Karpas-422 (cell line): ENCODE measurements around the gene SPTLC2. TPM values are rescaled to one million over a fixed set of nuclear protein-coding genes. Genes with fewer than 3 reads are reported as not detected.
"Not testable (repeated sequence)": the region's sequence is repeated elsewhere in the genome, so short reads cannot be mapped to it uniquely, and the experiment has no call there.

Experiments used
- DNase-seq: peaks from one replicate; pipeline ENCODE4 v3.0.0-alpha.2; 2015
- H2AFZ ChIP-seq: fragments of 200-600 bp; sonication (generic); 2 replicates; pipeline ENCODE4 v1.6.1; 2014; ENCODE audit warnings: antibody characterized with exemption, low read length, mixed read lengths
- H3K27ac ChIP-seq: fragments of 200-600 bp; sonication (generic); 2 replicates; pipeline ENCODE4 v1.5.1; 2014; ENCODE audit warnings: mild to moderate bottlenecking, low read length, moderate library complexity
- H3K27me3 ChIP-seq: fragments of 200-600 bp; sonication (generic); 2 replicates; pipeline ENCODE4 v1.6.1; 2014; ENCODE audit warnings: low read length, mixed read lengths
- H3K36me3 ChIP-seq: fragments of 200-600 bp; sonication (generic); 2 replicates; pipeline ENCODE4 v1.6.1; 2014; ENCODE audit warnings: low read length, mixed read lengths; ENCODE audit not compliant: insufficient read depth
- H3K4me1 ChIP-seq: fragments of 200-600 bp; sonication (generic); 2 replicates; pipeline ENCODE4 v1.6.1; 2014; ENCODE audit warnings: mild to moderate bottlenecking, low read length, mixed read lengths
- H3K4me2 ChIP-seq: fragments of 200-600 bp; sonication (generic); 2 replicates; pipeline ENCODE4 v1.6.1; 2014; ENCODE audit warnings: low read length, low read depth, mild to moderate bottlenecking; ENCODE audit not compliant: poor library complexity, severe bottlenecking
- H3K4me3 ChIP-seq: fragments of 200-600 bp; sonication (generic); 2 replicates; pipeline ENCODE4 v1.5.1; 2014; ENCODE audit warnings: mild to moderate bottlenecking, antibody characterized with exemption, low read length, mixed read lengths
- H3K79me2 ChIP-seq: fragments of 200-600 bp; sonication (generic); 2 replicates; pipeline ENCODE4 v1.6.1; 2014; ENCODE audit warnings: mild to moderate bottlenecking, low read length, mixed read lengths
- H3K9ac ChIP-seq: fragments of 200-600 bp; sonication (generic); 2 replicates; pipeline ENCODE4 v1.6.0; 2014; ENCODE audit warnings: low read length
- H3K9me2 ChIP-seq: fragments of 200-600 bp; sonication (generic), shearing (Covaris generic); replicated peaks from 2 replicates; pipeline ENCODE4 v1.6.0; 2014; ENCODE audit warnings: mild to moderate bottlenecking, low read length, moderate library complexity; ENCODE audit not compliant: insufficient read depth
- H3K9me3 ChIP-seq: fragments of 300-700, 200-600 bp; sonication (generic); 2 replicates; pipeline ENCODE4 v1.6.1; 2014; ENCODE audit warnings: low read length, mixed read lengths
- H4K20me1 ChIP-seq: fragments of 200-600 bp; sonication (generic); 2 replicates; pipeline ENCODE4 v1.6.1; 2014; ENCODE audit warnings: mild to moderate bottlenecking, antibody characterized with exemption, low read length, low read depth; ENCODE audit not compliant: insufficient read depth
- total RNA-seq: library from RNA; depleted of rRNA; stranded (reverse); fragments of >200 nt; shearing (Covaris generic); gene quantifications from 2 replicates; pipeline ENCODE4 v1.2.3, GENCODE V29; 2014; ENCODE audit warnings: low replicate concordance

The SPTLC2 gene
- total RNA-seq, 1 experiment from 2014 or later: 97.0 TPM

GRCh38 chr14:77536951-77537350 lies 79.5 kb downstream of the SPTLC2 start:
- not testable (repeated sequence) for H3K4me2 ChIP-seq, H3K4me1 ChIP-seq, DNase-seq, H3K9me2 ChIP-seq, H3K27me3 ChIP-seq, H3K27ac ChIP-seq, H4K20me1 ChIP-seq, H2AFZ ChIP-seq, H3K9me3 ChIP-seq, H3K4me3 ChIP-seq, H3K9ac ChIP-seq
- peaks cover 52% of the 10 kb centered on the region for H3K79me2 ChIP-seq
- H3K36me3 ChIP-seq: peaks cover 40% of the 10 kb centered on the region

GRCh38 chr14:77531071-77531470 lies 85.4 kb downstream of the SPTLC2 start:
- Histone ChIP-seq H3K4me2 (no peak overlapping the region), H3K9me3 (no peaks in the 10 kb centered on the region), H3K4me1 (no peaks in the 10 kb centered on the region), H3K27me3 (no peaks in the 10 kb centered on the region), H3K9me2 (no peaks in the 10 kb centered on the region), H3K36me3 (peaks cover 23% of the 10 kb centered on the region; the same call in 1 of the 2 replicates), H3K9ac (no peak overlapping the region), H4K20me1 (no peaks in the 10 kb centered on the region), H2AFZ (no peak overlapping the region), H3K4me3 (no peak overlapping the region), H3K79me2 (peaks cover 42% of the 10 kb centered on the region), H3K27ac (no peak overlapping the region)
- no peak for DNase-seq

GRCh38 chr14:77529963-77530362 lies 86.5 kb downstream of the SPTLC2 start:
- Histone ChIP-seq H2AFZ (no peak overlapping the region), H3K27ac (no peak overlapping the region), H4K20me1 (no peaks in the 10 kb centered on the region)

GRCh38 chr14:77529213-77529612 lies 87.2 kb downstream of the SPTLC2 start:
- Histone ChIP-seq H3K4me3 (no peak overlapping the region), H3K9me2 (no peaks in the 10 kb centered on the region), H3K36me3 (peaks cover 13% of the 10 kb centered on the region; the same call in 1 of the 2 replicates), H4K20me1 (no peaks in the 10 kb centered on the region), H3K79me2 (peaks cover 41% of the 10 kb centered on the region), H3K9me3 (no peaks in the 10 kb centered on the region), H2AFZ (no peak overlapping the region), H3K4me2 (no peak overlapping the region), H3K27me3 (no peaks in the 10 kb centered on the region), H3K27ac (no peak overlapping the region), H3K9ac (no peak overlapping the region), H3K4me1 (no peaks in the 10 kb centered on the region)
- DNase-seq: no peak

More at GRCh38 chr14:77529963-77530362, 86.5 kb downstream of the SPTLC2 start:
- Histone ChIP-seq H3K4me2 (no peak overlapping the region), H3K27me3 (no peaks in the 10 kb centered on the region), H3K4me1 (no peaks in the 10 kb centered on the region), H3K36me3 (peaks cover 13% of the 10 kb centered on the region; the same call in 1 of the 2 replicates), H3K9ac (no peak overlapping the region), H3K9me3 (no peaks in the 10 kb centered on the region), H3K4me3 (no peak overlapping the region), H3K9me2 (no peaks in the 10 kb centered on the region), H3K79me2 (peaks cover 34% of the 10 kb centered on the region)
- DNase-seq: no peak

GRCh38 chr14:77528701-77529100 lies 87.7 kb downstream of the SPTLC2 start:
- H3K9me2 ChIP-seq, H3K9ac ChIP-seq, H3K4me1 ChIP-seq, H3K4me3 ChIP-seq, H3K27ac ChIP-seq, H4K20me1 ChIP-seq, H3K27me3 ChIP-seq, H3K9me3 ChIP-seq, H2AFZ ChIP-seq, H3K4me2 ChIP-seq, DNase-seq: not testable (repeated sequence)
- peaks cover 16% of the 10 kb centered on the region; the same call in 1 of the 2 replicates for H3K36me3 ChIP-seq
- peaks cover 41% of the 10 kb centered on the region for H3K79me2 ChIP-seq

- Histone ChIP-seq H3K27ac (no peak overlapping the region), H3K79me2 (peaks cover 49% of the 10 kb centered on the region), H3K9me3 (no peaks in the 10 kb centered on the region), H3K9ac (no peak overlapping the region), H3K4me2 (no peak overlapping the region), H4K20me1 (no peaks in the 10 kb centered on the region), H3K27me3 (no peaks in the 10 kb centered on the region), H3K36me3 (peaks cover 27% of the 10 kb centered on the region), H2AFZ (no peak overlapping the region), H3K9me2 (no peaks in the 10 kb centered on the region), H3K4me3 (no peak overlapping the region), H3K4me1 (peaks cover 24% of the 10 kb centered on the region)
- DNase-seq: no peak
Observed at GRCh38 chr14:77526266-77526665, 90.2 kb downstream of the SPTLC2 start.

- Histone ChIP-seq H3K4me1 (peaks cover 37% of the 10 kb centered on the region), H3K27ac (no peak overlapping the region), H3K9me2 (no peaks in the 10 kb centered on the region), H2AFZ (no peak overlapping the region), H3K27me3 (no peaks in the 10 kb centered on the region), H4K20me1 (no peaks in the 10 kb centered on the region), H3K9ac (no peak overlapping the region), H3K4me3 (no peak overlapping the region), H3K4me2 (no peak overlapping the region), H3K79me2 (peaks cover 43% of the 10 kb centered on the region), H3K9me3 (no peaks in the 10 kb centered on the region), H3K36me3 (peaks cover 40% of the 10 kb centered on the region)
- no peak for DNase-seq
Observed at GRCh38 chr14:77524536-77524935, 91.9 kb downstream of the SPTLC2 start.

GRCh38 chr14:77523109-77523508 lies 93.3 kb downstream of the SPTLC2 start:
- H3K4me3 ChIP-seq: no peak overlapping the region
- no peak overlapping the region for H3K4me2 ChIP-seq
- H4K20me1 ChIP-seq: no peaks in the 10 kb centered on the region
- no peak overlapping the region for H3K27ac ChIP-seq
- H3K4me1 ChIP-seq: peaks cover 37% of the 10 kb centered on the region
- peaks cover 43% of the 10 kb centered on the region for H3K79me2 ChIP-seq
- H3K9me3 ChIP-seq: no peaks in the 10 kb centered on the region
- H3K9ac ChIP-seq: no peak overlapping the region
- H3K27me3 ChIP-seq: no peaks in the 10 kb centered on the region
- H3K36me3 ChIP-seq: peaks cover 44% of the 10 kb centered on the region
- H3K9me2 ChIP-seq: no peaks in the 10 kb centered on the region
- DNase-seq: no peak
- H2AFZ ChIP-seq: no peak overlapping the region

- no peak overlapping the region for H3K9ac ChIP-seq
- H4K20me1 ChIP-seq: no peaks in the 10 kb centered on the region
- peak overlapping the region; percentile 51 for H3K27ac ChIP-seq
- peaks cover 37% of the 10 kb centered on the region for H3K4me1 ChIP-seq
- peaks cover 55% of the 10 kb centered on the region for H3K36me3 ChIP-seq
- no peaks in the 10 kb centered on the region for H3K9me2 ChIP-seq
- peak overlapping the region; percentile 5 for H3K4me2 ChIP-seq
- H3K9me3 ChIP-seq: no peaks in the 10 kb centered on the region
- H3K4me3 ChIP-seq: no peak overlapping the region
- peak; percentile 61 for DNase-seq
- H3K79me2 ChIP-seq: peaks cover 33% of the 10 kb centered on the region
- no peak overlapping the region for H2AFZ ChIP-seq
- H3K27me3 ChIP-seq: no peaks in the 10 kb centered on the region
Observed at GRCh38 chr14:77520555-77520954, 95.9 kb downstream of the SPTLC2 start.
